Stimulated activated memory B cell treated with anti-CD40 and anti-IgM and Interleukin-4, amounts not matched to agents 10 μg/mL and 1 μg/mL and 100 μg/mL, for 72 hours (primary cell): Measurements from ENCODE around the gene GMCL2.

ENCODE experiments used
- ATAC-seq: fragments of 150-1000 bp; cut with Tn5 transposase; 2 replicates; pipeline ENCODE4 v1.10.0; 2021
- H3K27ac Mint-ChIP-seq: one replicate; pipeline ENCODE4 v1.8.0; 2022; ENCODE audit warnings: mild to moderate bottlenecking, mixed read lengths
- H3K27me3 Mint-ChIP-seq: one replicate; pipeline ENCODE4 v1.8.0; 2022; ENCODE audit warnings: mixed read lengths
- H3K36me3 Mint-ChIP-seq: one replicate; pipeline ENCODE4 v1.8.0; 2022; ENCODE audit warnings: mixed read lengths
- H3K4me1 Mint-ChIP-seq: one replicate; pipeline ENCODE4 v1.8.0; 2022; ENCODE audit warnings: mixed read lengths
- H3K4me3 Mint-ChIP-seq: one replicate; pipeline ENCODE4 v1.8.0; 2022; ENCODE audit warnings: mild to moderate bottlenecking, moderate library complexity, mixed read lengths
- H3K9me3 Mint-ChIP-seq: one replicate; pipeline ENCODE4 v1.8.0; 2022; ENCODE audit warnings: mixed read lengths

The GMCL2 gene

DNA sequence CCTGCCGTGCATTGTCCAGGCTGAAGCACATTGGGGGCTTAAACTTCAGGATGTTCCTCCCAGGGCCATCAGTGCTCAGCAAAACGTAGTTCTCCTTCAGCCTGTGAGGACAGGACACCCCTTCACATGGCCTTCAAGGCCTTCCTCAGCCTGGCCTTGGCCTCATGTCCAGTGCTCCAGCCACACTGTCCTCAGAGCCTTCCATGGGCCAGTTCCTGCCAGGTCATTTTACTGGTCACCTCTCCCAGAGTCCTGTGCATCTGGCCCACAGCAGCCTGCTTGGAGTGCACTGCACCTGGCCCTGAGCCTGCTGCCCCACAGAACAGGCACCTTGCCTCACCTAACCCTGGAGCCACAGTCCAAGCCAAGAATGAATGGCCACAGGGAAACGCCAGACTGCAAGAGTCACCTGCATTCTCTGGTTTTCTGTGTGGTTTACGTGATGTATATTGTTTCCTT lies 25.9 kb upstream of the GMCL2 start:
- Mint-ChIP-seq H3K9me3 (no peaks in the 10 kb centered on the region), H3K27me3 (no peaks in the 10 kb centered on the region), H3K27ac (peak overlapping the region; percentile 48), H3K4me1 (peaks cover 56% of the 10 kb centered on the region), H3K36me3 (peaks cover 68% of the 10 kb centered on the region), H3K4me3 (no peak overlapping the region)
- no peak for ATAC-seq

GRCh38 chr5:178212241-178213002 lies 25.3 kb upstream of the GMCL2 start:
- peaks cover 62% of the 10 kb centered on the region for H3K4me1 Mint-ChIP-seq
- ATAC-seq: no peak
- H3K4me3 Mint-ChIP-seq: no peak overlapping the region
- H3K9me3 Mint-ChIP-seq: no peaks in the 10 kb centered on the region
- H3K27me3 Mint-ChIP-seq: no peaks in the 10 kb centered on the region
- no peak overlapping the region for H3K27ac Mint-ChIP-seq
- H3K36me3 Mint-ChIP-seq: peaks cover 70% of the 10 kb centered on the region

DNA sequence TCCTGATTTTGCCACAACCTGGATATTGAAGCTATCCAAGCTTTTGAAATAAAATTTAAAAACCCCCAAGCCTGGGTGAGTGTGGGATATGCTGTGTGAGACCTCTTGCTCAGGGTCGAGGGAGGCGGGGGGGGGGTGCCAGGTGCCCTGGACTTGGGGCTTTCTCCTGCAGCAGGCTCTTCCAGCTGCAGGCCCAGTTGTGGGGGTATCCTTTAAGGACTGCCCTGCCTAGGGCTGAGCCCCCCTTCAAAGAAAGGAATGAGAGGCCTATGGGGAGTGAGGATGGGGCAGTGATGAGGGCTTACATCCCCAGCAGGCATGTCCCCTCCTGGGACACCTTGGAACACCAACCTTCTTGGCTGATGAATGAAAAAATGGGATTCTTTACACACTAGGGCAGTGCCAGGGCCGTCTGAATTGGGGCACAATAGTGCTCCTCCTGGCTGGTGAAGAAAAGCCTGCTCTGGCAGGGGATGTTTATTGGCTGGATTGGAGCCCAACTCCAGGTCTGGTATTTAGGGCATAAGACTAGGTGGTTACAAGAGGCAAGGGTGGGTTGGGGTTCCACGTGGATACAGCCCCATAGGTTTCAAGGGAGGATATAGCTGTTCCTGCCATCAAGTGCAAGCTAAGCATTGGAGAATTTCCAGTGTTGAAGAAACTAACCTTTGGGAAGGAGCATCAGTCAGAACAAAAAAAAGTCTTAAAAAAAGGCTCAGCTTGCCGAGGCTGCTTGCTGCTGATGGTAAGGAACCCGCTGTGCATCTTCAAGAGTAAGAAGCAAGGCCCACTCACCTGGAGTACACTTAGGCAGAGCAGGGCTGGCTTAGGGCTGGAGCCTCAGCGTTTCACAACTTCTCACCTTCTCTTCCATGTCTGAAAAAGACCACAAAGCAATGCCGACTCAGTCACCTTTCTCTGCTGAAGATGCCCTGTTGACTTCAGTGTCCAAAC lies 24.2 kb upstream of the GMCL2 start:
- Mint-ChIP-seq H3K27ac (peak overlapping the region; percentile 27), H3K27me3 (no peaks in the 10 kb centered on the region), H3K4me1 (peaks cover 67% of the 10 kb centered on the region), H3K9me3 (no peaks in the 10 kb centered on the region), H3K36me3 (peaks cover 65% of the 10 kb centered on the region), H3K4me3 (no peak overlapping the region)
- no peak for ATAC-seq

DNA sequence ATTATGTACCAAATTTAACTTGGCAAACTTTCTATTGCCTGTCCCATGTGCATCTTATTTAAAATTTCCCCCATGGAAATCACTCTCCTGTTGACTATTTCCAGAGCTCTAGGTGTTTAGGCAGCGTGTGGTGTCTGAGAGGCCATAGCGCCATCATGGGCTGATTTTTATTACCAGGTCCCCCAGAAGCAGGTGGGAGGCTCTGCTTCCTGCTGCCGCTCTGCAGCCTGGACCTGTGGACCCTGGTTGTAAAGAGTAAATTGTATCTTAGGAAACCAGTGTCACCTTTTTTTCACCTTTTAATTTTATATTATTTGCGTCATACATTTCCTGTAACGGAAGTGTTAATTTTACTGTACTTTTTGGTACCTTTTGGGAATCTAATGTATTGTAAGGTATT lies 23.5 kb upstream of the GMCL2 start:
- Mint-ChIP-seq H3K9me3 (no peaks in the 10 kb centered on the region), H3K4me3 (no peak overlapping the region), H3K4me1 (peaks cover 67% of the 10 kb centered on the region), H3K27ac (peak overlapping the region; percentile 64), H3K27me3 (no peaks in the 10 kb centered on the region), H3K36me3 (peaks cover 68% of the 10 kb centered on the region)
- ATAC-seq: no peak

DNA sequence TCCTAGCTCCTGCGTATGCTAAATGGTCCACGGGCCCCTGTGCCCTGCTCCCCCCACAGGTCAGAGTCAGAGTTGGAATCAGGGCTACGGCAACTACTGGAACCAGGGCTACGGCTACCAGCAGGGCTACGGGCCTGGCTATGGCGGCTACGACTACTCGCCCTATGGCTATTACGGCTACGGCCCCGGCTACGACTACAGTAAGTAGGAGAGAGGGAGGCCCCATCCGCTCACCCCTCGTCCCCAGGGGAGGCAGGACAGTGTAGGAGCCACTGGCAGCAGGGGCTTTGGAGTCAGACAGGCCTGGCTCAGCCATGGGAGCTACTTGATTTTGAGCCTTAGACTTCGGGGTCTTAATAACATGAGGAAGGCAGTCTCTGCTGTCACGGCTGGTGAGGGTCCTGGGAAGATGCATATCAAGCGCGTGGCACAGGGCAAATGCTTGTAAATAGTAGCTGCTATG lies 22.9 kb upstream of the GMCL2 start:
- no peaks in the 10 kb centered on the region for H3K27me3 Mint-ChIP-seq

GRCh38 chr5:178209334-178210072 lies 22.3 kb upstream of the GMCL2 start:
- H3K36me3 Mint-ChIP-seq: peaks cover 69% of the 10 kb centered on the region
- no peak overlapping the region for H3K4me3 Mint-ChIP-seq
- ATAC-seq: no peak
- H3K27me3 Mint-ChIP-seq: no peaks in the 10 kb centered on the region
- H3K4me1 Mint-ChIP-seq: peaks cover 56% of the 10 kb centered on the region
- peak overlapping the region; percentile 64 for H3K27ac Mint-ChIP-seq
- no peaks in the 10 kb centered on the region for H3K9me3 Mint-ChIP-seq

More for the DNA sequence above, 22.9 kb upstream of the GMCL2 start:
- ATAC-seq: no peak
- H3K27ac Mint-ChIP-seq: peak overlapping the region; percentile 64
- no peak overlapping the region for H3K4me3 Mint-ChIP-seq
- peaks cover 62% of the 10 kb centered on the region for H3K4me1 Mint-ChIP-seq
- H3K9me3 Mint-ChIP-seq: no peaks in the 10 kb centered on the region
- H3K36me3 Mint-ChIP-seq: peaks cover 68% of the 10 kb centered on the region

GRCh38 chr5:178208540-178209227 lies 21.5 kb upstream of the GMCL2 start:
- ATAC-seq: no peak
- Mint-ChIP-seq H3K4me1 (peaks cover 51% of the 10 kb centered on the region), H3K9me3 (no peaks in the 10 kb centered on the region), H3K36me3 (peaks cover 69% of the 10 kb centered on the region), H3K4me3 (no peak overlapping the region), H3K27me3 (no peaks in the 10 kb centered on the region), H3K27ac (peak overlapping the region; percentile 64)

GRCh38 chr5:178207917-178208280 lies 20.7 kb upstream of the GMCL2 start:
- Mint-ChIP-seq H3K9me3 (no peaks in the 10 kb centered on the region), H3K27ac (peak overlapping the region; percentile 37), H3K36me3 (peaks cover 61% of the 10 kb centered on the region), H3K4me3 (no peak overlapping the region), H3K4me1 (peaks cover 47% of the 10 kb centered on the region), H3K27me3 (no peaks in the 10 kb centered on the region)
- ATAC-seq: no peak

DNA sequence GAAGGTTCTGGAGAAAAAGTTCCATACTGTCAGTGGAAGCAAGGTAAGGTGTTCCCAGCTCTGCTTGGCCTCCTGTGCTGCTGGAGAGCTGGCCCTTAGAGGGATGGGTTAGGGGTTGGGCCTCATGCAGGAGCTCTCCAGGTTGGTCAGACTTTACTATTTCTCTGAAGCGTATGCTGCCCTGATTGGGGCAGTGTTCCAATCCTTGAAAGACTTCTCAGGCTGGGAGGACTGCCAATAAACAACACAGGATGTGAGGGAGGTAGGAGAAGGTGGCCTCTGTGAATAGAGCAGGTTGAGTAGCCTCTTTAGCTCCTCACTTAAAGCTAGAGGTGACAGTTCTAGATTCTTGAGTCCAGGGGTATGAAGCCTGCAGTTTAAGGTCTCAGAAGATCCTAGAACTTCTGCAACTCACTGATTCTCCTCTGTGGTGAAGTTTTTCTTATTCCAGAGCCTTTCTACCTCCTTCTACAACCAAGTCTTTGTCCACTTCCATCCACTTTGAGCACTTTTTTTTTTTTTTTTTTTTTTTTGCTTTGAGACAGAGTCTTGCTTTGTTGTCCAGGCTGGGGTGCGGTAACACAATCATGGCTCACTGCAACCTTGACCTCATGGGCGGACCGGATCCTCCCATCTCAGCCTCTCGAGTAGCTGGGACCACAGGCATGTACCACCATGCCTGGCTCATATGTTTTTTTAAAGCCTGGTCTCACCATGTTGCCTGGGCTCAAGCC lies 20.2 kb upstream of the GMCL2 start:
- H3K4me1 Mint-ChIP-seq: peaks cover 47% of the 10 kb centered on the region
- H3K9me3 Mint-ChIP-seq: no peaks in the 10 kb centered on the region
- no peak for ATAC-seq
- H3K36me3 Mint-ChIP-seq: peaks cover 58% of the 10 kb centered on the region
- H3K27me3 Mint-ChIP-seq: no peaks in the 10 kb centered on the region
- peak overlapping the region; percentile 37 for H3K27ac Mint-ChIP-seq
- H3K4me3 Mint-ChIP-seq: no peak overlapping the region

GRCh38 chr5:178206166-178207101 lies 19.3 kb upstream of the GMCL2 start:
- H3K4me3 Mint-ChIP-seq: peak overlapping the region; percentile 72
- no peaks in the 10 kb centered on the region for H3K27me3 Mint-ChIP-seq
- no peaks in the 10 kb centered on the region for H3K9me3 Mint-ChIP-seq
- H3K4me1 Mint-ChIP-seq: peaks cover 47% of the 10 kb centered on the region
- ATAC-seq: no peak
- peaks cover 52% of the 10 kb centered on the region for H3K36me3 Mint-ChIP-seq
- peak overlapping the region; percentile 73 for H3K27ac Mint-ChIP-seq

DNA sequence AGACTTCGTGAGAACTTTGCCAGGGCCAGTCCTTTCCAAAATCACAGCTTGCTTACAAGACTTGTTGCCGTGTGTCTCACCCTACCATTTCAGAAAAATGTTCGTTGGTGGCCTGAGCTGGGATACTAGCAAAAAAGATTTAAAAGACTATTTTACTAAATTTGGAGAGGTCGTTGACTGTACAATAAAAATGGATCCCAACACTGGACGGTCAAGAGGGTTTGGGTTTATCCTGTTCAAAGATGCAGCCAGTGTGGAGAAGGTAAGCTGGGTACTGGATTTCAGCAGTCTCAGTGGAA lies 18.5 kb upstream of the GMCL2 start:
- H3K27ac Mint-ChIP-seq: peak overlapping the region; percentile 73
- H3K36me3 Mint-ChIP-seq: peaks cover 47% of the 10 kb centered on the region
- peaks cover 41% of the 10 kb centered on the region for H3K4me1 Mint-ChIP-seq
- H3K27me3 Mint-ChIP-seq: no peaks in the 10 kb centered on the region
- peak overlapping the region; percentile 72 for H3K4me3 Mint-ChIP-seq
- ATAC-seq: no peak
- H3K9me3 Mint-ChIP-seq: no peaks in the 10 kb centered on the region

DNA sequence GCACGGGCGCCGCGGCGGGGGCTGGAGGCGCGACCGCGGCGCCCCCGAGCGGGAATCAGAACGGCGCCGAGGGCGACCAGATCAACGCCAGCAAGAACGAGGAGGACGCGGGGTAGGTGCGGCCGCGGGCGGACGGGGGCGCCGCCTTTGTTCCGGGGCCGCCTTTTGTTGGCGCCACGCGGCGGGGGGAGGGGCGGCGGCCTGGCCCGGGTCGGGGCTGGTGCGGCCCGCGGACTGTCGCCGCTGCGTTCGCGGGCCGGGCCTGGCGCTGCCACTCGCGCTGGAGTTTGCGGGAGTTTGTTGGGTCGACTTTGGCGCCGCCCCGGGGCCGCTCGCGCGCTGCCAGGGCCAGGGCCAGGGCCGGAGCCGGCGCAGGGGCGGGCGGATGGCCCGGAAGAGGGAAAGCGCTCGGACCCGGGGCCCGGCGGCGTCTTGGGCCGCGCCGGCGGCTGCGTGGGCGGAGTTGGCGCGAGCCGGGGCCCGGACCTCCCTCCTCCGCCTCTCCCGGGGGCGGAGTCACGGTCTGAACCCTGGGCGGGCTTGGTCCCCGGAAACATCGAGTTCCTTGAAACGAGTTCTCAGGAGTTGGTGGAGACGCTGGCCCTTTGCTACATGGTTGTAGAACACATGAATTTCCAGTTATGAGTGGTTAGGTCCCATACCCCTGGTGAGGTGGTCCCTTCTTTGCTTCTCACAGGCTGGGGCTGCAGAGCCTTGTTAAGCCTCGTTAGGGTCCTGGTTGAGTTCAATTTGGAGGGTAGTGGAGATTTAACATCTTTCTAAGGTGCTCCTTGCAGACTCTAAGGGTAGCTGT lies 18.0 kb upstream of the GMCL2 start:
- H3K27ac Mint-ChIP-seq: peak overlapping the region; percentile 93
- no peaks in the 10 kb centered on the region for H3K9me3 Mint-ChIP-seq
- H3K4me3 Mint-ChIP-seq: peak overlapping the region; percentile 89
- no peaks in the 10 kb centered on the region for H3K27me3 Mint-ChIP-seq
- peaks cover 43% of the 10 kb centered on the region for H3K36me3 Mint-ChIP-seq
- H3K4me1 Mint-ChIP-seq: peaks cover 38% of the 10 kb centered on the region
- ATAC-seq: peak; percentile 76
